NCI-H2107 (cell line): Measurements from ENCODE around the gene EVI5L.
"Not testable (repeated sequence)": the region's sequence is repeated elsewhere in the genome, so short reads cannot be mapped to it uniquely, and the experiment has no call there.

Source experiments
- DNase-seq: peaks from one replicate; lab custom pipeline; 2025; lab: John Stamatoyannopoulos, UW

Gene EVI5L

GRCh38 chr19:7872306-7873204 lies 42.5 kb downstream of the EVI5L start:
- DNase-seq = no peak

- no peak for DNase-seq
These were observed 43.5 kb downstream of the EVI5L start for GRCh38 chr19:7873304-7874075.

GRCh38 chr19:7874076-7874896 lies 44.3 kb downstream of the EVI5L start, which contains the start of gene PRR36:
Gene PRR36, minus strand, starts transcription at chr19:7874390. Its CDS starts 701 bp downstream, at chr19:7873689.
- DNase-seq = peak; percentile 80

- no peak for DNase-seq
These were observed 44.9 kb downstream of the EVI5L start for GRCh38 chr19:7874897-7875273.

- no peak for DNase-seq
These were observed 47.3 kb downstream of the EVI5L start for GRCh38 chr19:7877249-7877836.

- no peak for DNase-seq
These were observed 49.2 kb downstream of the EVI5L start for GRCh38 chr19:7879111-7879807.

GRCh38 chr19:7879836-7880235 lies 49.8 kb downstream of the EVI5L start:
- DNase-seq = no peak

- DNase-seq = no peak
These were observed 51.9 kb downstream of the EVI5L start for GRCh38 chr19:7881910-7882309.

GRCh38 chr19:7883105-7883504 lies 53.1 kb downstream of the EVI5L start:
- DNase-seq = no peak

- DNase-seq = no peak
These were observed 54.0 kb downstream of the EVI5L start for GRCh38 chr19:7883796-7884570.

GRCh38 chr19:7885818-7886217 lies 55.8 kb downstream of the EVI5L start:
- no peak for DNase-seq

GRCh38 chr19:7887408-7888144 lies 57.6 kb downstream of the EVI5L start:
- DNase-seq = no peak

GRCh38 chr19:7888145-7888825 lies 58.3 kb downstream of the EVI5L start, which contains the start of gene LRRC8E:
Gene LRRC8E, plus strand, starts transcription at chr19:7888510. Its CDS starts 7,094 bp downstream, at chr19:7895604.
- no peak for DNase-seq

GRCh38 chr19:7888826-7889217 lies 58.8 kb downstream of the EVI5L start:
- no peak for DNase-seq

GRCh38 chr19:7893362-7894101 lies 63.5 kb downstream of the EVI5L start:
- DNase-seq = not testable (repeated sequence)

- DNase-seq = no peak
These were observed 64.7 kb downstream of the EVI5L start for GRCh38 chr19:7894612-7895309.

GRCh38 chr19:7895565-7895964 lies 65.5 kb downstream of the EVI5L start:
- no peak for DNase-seq

GRCh38 chr19:7897292-7897691 lies 67.3 kb downstream of the EVI5L start:
- DNase-seq = no peak
